ENCODE data around the gene L1TD1. TPM values are rescaled to one million over a fixed set of nuclear protein-coding genes. Genes with fewer than 3 reads are reported as not detected.

Gene L1TD1
- polyA plus RNA-seq, 6 donors from 2014 or later, result not detected

DNA sequence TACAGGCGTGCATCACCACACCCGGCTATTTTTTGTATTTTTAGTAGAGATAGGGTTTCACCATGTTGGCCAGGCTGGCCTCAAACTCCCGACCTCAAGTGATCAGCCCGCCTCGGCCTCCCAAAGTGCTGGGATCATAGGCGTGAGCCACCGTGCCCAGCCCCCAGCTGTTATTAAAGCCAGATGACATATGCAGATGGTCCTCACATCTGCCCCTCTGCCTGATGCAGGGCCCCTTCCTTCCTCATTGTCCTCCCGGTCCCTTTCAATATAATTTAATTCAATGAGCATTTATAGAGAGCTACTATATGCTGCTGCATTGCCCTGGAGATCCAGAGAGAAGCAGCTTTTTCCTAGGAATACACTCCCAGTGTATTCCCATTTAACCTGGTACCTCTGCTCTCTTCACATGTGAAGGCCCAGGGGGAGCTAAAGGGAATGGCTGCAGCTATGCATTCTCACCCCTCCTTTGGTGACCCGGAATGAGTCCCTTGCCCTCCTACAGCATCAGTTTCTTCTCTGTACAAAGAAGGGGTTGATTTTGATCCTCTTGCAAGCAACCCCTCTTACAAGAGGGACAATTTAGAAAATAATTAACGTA, 55.6 kb downstream of the L1TD1 start:
- no peaks in the 10 kb centered on the region for H3K4me1 Mint-ChIP-seq
- no peaks in the 10 kb centered on the region for H3K9me3 Mint-ChIP-seq
- peaks cover 0 to 3% (median 0%) of the 10 kb centered on the region in 3 donors for H3K27me3 Mint-ChIP-seq
- ATAC-seq (ENCODE audit: low read depth in 2 of 2) (no peak), DNase-seq (no peak)
- H3K27ac Mint-ChIP-seq, result peak overlapping the region in 1 of 6 donors; percentile 51
- H3K4me3 Mint-ChIP-seq, result peak overlapping the region in 1 of 8 donors; percentile 9
- no peaks in the 10 kb centered on the region for H3K36me3 Mint-ChIP-seq

DNA sequence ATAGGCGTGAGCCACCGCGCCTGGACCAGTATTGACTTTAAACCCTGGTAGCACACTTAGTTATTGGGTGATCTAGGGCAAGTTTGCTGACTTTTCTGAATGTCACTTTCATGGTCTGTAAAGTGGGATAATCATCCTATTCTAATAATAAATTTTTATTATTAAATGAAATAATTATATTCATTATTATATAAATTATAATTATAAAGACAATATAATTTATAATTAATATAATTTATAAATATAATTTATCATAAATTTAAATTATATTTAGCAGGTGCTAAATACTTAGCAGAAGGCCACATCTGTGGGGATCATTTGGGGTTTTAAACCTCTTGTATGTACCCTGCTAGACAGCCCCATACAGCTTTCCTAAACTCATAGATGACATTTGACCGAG, 64.9 kb downstream of the L1TD1 start:
- Mint-ChIP-seq H3K36me3 (no peaks in the 10 kb centered on the region), H3K27ac (no peak overlapping the region), H3K4me1 (no peaks in the 10 kb centered on the region), H3K4me3 (no peak overlapping the region), H3K9me3 (peaks cover 0 to 4% (median 0%) of the 10 kb centered on the region in 7 donors), H3K27me3 (peaks cover 15 to 23% (median 19%) of the 10 kb centered on the region in 3 donors)
- no peak for ATAC-seq (ENCODE audit: low read depth in 2 of 2)
- DNase-seq, result no peak

DNA sequence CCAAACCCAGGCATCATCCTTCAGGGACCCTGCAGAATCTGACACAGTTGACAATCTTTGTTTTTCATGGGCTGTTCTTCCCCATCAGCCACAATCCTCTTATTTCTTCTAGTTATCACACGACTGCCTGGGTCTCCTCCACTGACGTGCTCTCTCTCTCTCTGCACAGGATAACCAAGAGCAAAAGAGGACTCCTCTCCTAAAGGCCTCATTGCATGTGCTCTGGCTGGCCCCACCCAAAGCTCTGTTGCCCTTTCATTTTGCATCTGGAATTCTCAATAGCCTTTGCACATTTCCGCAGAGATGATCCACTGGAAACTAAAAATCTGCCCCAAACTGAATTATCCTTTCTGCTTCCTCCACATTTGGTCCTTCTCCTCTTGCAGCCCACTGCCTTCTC, 66.0 kb downstream of the L1TD1 start:
- H3K9me3 Mint-ChIP-seq, result peaks cover 0 to 4% (median 0%) of the 10 kb centered on the region in 7 donors
- peak overlapping the region in 1 of 8 donors; percentile 49 for H3K4me3 Mint-ChIP-seq
- H3K36me3 Mint-ChIP-seq, result no peaks in the 10 kb centered on the region
- H3K27me3 Mint-ChIP-seq, result peaks cover 15 to 23% (median 19%) of the 10 kb centered on the region in 3 donors
- H3K27ac Mint-ChIP-seq, result no peak overlapping the region
- H3K4me1 Mint-ChIP-seq, result no peaks in the 10 kb centered on the region
- DNase-seq (no peak), ATAC-seq (ENCODE audit: low read depth in 2 of 2) (no peak)

Other genes with a start within 250 kb of the L1TD1 start
- not detected for gene KANK4, start 124.6 kb downstream of the L1TD1 start, polyA plus RNA-seq (ENCODE audit: low read depth in 6 of 6)
- 10 to 100 TPM; 26.0 to 45.8 (median 37.6) TPM for gene USP1, start 242.2 kb downstream of the L1TD1 start, polyA plus RNA-seq (ENCODE audit: low read depth in 6 of 6)

Measured in naive B cell (primary cell).